OCI-LY1 (cell line): ENCODE measurements around the gene GNAS-AS1.

Source experiments
- H2AFZ ChIP-seq: fragments of 200-600 bp; sonication (generic), shearing (Covaris generic); 2 replicates; pipeline ENCODE4 v1.6.0; 2014; ENCODE audit warnings: antibody characterized with exemption, mild to moderate bottlenecking, low read length
- H3F3A ChIP-seq: fragments of 200-600 bp; sonication (generic), shearing (Covaris generic); 2 replicates; pipeline ENCODE4 v1.6.0; 2014; ENCODE audit warnings: mild to moderate bottlenecking, antibody characterized with exemption, low read length, moderate library complexity; ENCODE audit not compliant: insufficient read depth
- H3K27ac ChIP-seq: fragments of 200-600 bp; sonication (generic); 2 replicates; pipeline ENCODE4 v1.5.1; 2014; ENCODE audit warnings: low read length, mixed run types, mild to moderate bottlenecking, low read depth; ENCODE audit not compliant: poor library complexity, severe bottlenecking
- H3K27me3 ChIP-seq: fragments of 200-600 bp; sonication (generic); 2 replicates; pipeline ENCODE4 v1.6.0; 2014; ENCODE audit warnings: antibody characterized with exemption, mild to moderate bottlenecking, low read length, moderate library complexity; ENCODE audit not compliant: insufficient read depth
- H3K36me3 ChIP-seq: fragments of 200-600 bp; sonication (generic); 2 replicates; pipeline ENCODE4 v1.6.1; 2014; ENCODE audit warnings: mild to moderate bottlenecking, antibody characterized with exemption, low read length, moderate library complexity, mixed read lengths; ENCODE audit not compliant: insufficient read depth
- H3K4me1 ChIP-seq: fragments of 200-600 bp; sonication (generic); 2 replicates; pipeline ENCODE4 v1.5.1; 2014; ENCODE audit warnings: mild to moderate bottlenecking, low read length, moderate library complexity; ENCODE audit not compliant: insufficient read depth, severe bottlenecking
- H3K4me2 ChIP-seq: fragments of 200-600 bp; sonication (generic), shearing (Covaris generic); 2 replicates; pipeline ENCODE4 v1.6.1; 2014; ENCODE audit warnings: low read length
- H3K4me3 ChIP-seq: fragments of 200-600 bp; sonication (generic); 2 replicates; pipeline ENCODE4 v1.5.1; 2014; ENCODE audit warnings: low read length, low read depth, mild to moderate bottlenecking, mixed read lengths; ENCODE audit not compliant: poor library complexity, severe bottlenecking
- H3K79me2 ChIP-seq: fragments of 200-600 bp; shearing (Covaris generic); 2 replicates; pipeline ENCODE4 v1.6.1; 2016; ENCODE audit warnings: mixed run types, low read length, mixed read lengths; ENCODE audit not compliant: insufficient read depth
- H3K9ac ChIP-seq: fragments of 200-600 bp; sonication (generic), shearing (Covaris generic); 2 replicates; pipeline ENCODE4 v1.6.1; 2014; ENCODE audit warnings: mild to moderate bottlenecking, low read length, mixed read lengths
- H3K9me2 ChIP-seq: fragments of 200-600 bp; sonication (generic), shearing (Covaris generic); 2 replicates; pipeline ENCODE4 v1.6.1; 2014; ENCODE audit warnings: low read depth, mild to moderate bottlenecking, low read length, mixed read lengths
- H3K9me3 ChIP-seq: fragments of 200-600 bp; shearing (Covaris generic); 2 replicates; pipeline ENCODE4 v1.6.1; 2014; ENCODE audit warnings: low read length, mixed read lengths
- H4K20me1 ChIP-seq: fragments of 200-600 bp; sonication (generic), shearing (Covaris generic); 2 replicates; pipeline ENCODE4 v1.6.0; 2016; ENCODE audit warnings: mild to moderate bottlenecking, low read length; ENCODE audit not compliant: insufficient read depth
- EZH2 ChIP-seq: fragments of 200-600 bp; sonication (generic), shearing (Covaris generic); IDR thresholded peaks from 2 replicates; pipeline ENCODE4 v1.8.0; 2017; ENCODE audit warnings: borderline replicate concordance, mixed run types, mild to moderate bottlenecking, antibody characterized with exemption, low read length, moderate library complexity, mixed read lengths
- TF ChIP-seq, protein P1 (sequence below): fragments of 200-600 bp; sonication (generic), shearing (Covaris generic); IDR thresholded peaks from 2 replicates; pipeline ENCODE4 v1.5.1; 2017; ENCODE audit warnings: mild to moderate bottlenecking, antibody characterized with exemption, low read length, moderate library complexity, mixed read lengths

GNAS-AS1 gene

DNA sequence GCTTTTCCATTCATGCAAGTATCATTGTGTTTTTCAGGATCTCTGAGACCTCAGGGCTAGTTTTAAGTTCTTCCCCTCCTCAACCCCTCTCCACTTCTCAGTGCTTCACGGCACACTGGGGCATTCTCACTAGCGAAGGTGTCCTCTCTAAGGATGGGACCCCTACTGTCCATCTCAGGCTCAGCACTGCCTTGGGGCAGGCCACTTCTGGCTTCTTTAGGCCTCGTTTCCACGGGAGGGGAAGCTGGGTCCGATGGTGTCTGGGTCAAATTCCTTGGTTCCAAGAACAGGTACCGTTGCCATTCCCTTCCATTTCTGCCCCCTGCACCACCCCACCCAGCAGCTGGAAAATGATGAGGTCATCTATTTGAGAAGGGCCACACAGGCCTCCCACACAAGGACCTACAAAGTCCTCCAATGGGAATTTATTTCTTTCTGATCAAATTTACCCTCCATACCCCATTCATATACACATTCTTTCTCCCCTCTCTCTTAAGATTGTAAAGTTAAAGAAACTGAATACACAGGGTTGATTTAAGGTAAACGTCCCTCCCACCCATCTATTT, 19.0 kb upstream of the GNAS-AS1 start:
- H3K4me3 ChIP-seq, result no peak overlapping the region
- no peak overlapping the region for H3K4me2 ChIP-seq
- no peak for TF ChIP-seq EZH2
- TF ChIP-seq, protein P1, sequence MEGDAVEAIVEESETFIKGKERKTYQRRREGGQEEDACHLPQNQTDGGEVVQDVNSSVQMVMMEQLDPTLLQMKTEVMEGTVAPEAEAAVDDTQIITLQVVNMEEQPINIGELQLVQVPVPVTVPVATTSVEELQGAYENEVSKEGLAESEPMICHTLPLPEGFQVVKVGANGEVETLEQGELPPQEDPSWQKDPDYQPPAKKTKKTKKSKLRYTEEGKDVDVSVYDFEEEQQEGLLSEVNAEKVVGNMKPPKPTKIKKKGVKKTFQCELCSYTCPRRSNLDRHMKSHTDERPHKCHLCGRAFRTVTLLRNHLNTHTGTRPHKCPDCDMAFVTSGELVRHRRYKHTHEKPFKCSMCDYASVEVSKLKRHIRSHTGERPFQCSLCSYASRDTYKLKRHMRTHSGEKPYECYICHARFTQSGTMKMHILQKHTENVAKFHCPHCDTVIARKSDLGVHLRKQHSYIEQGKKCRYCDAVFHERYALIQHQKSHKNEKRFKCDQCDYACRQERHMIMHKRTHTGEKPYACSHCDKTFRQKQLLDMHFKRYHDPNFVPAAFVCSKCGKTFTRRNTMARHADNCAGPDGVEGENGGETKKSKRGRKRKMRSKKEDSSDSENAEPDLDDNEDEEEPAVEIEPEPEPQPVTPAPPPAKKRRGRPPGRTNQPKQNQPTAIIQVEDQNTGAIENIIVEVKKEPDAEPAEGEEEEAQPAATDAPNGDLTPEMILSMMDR, result no peak

DNA sequence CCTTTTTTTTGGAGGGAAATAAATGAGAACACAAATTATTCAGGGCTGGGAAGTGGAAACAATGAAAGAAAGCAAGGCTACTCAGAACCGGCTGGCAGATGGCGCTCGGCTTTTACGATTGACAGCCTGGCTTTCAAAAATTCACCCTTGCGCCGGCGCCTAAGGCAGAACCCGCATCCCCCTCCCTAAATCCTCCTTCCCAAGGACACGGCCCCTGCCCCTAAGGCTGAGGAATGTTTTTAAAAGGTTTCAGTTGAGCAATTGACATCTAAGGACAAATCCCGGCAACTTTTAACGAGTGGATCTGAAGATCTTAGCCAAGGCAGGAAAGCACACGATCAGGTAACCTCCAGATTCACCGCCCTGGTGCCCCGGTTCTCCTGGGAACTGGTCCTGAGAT, 18.1 kb upstream of the GNAS-AS1 start:
- no peaks in the 10 kb centered on the region for H3F3A ChIP-seq
- H3K4me3 ChIP-seq, result no peak overlapping the region
- H3K4me2 ChIP-seq, result no peak overlapping the region
- no peak overlapping the region for H2AFZ ChIP-seq
- H3K27me3 ChIP-seq, result no peaks in the 10 kb centered on the region
- H3K36me3 ChIP-seq, result no peaks in the 10 kb centered on the region
- H3K9ac ChIP-seq, result no peak overlapping the region
- no peaks in the 10 kb centered on the region for H3K4me1 ChIP-seq
- no peak overlapping the region for H3K27ac ChIP-seq
- H4K20me1 ChIP-seq, result no peaks in the 10 kb centered on the region
- no peaks in the 10 kb centered on the region for H3K9me3 ChIP-seq
- TF ChIP-seq, protein P1, result peak; percentile 60
- no peak for TF ChIP-seq EZH2
- H3K79me2 ChIP-seq, result no peaks in the 10 kb centered on the region
- H3K9me2 ChIP-seq, result no peaks in the 10 kb centered on the region

More for the DNA sequence above, 19.0 kb upstream of the GNAS-AS1 start:
- H3K9me2 ChIP-seq, result no peaks in the 10 kb centered on the region
- no peaks in the 10 kb centered on the region for H4K20me1 ChIP-seq
- no peaks in the 10 kb centered on the region for H3F3A ChIP-seq
- no peaks in the 10 kb centered on the region for H3K9me3 ChIP-seq
- no peak overlapping the region for H3K27ac ChIP-seq
- no peaks in the 10 kb centered on the region for H3K27me3 ChIP-seq
- no peaks in the 10 kb centered on the region for H3K4me1 ChIP-seq
- H3K79me2 ChIP-seq, result no peaks in the 10 kb centered on the region
- no peak overlapping the region for H3K9ac ChIP-seq
- H2AFZ ChIP-seq, result no peak overlapping the region
- H3K36me3 ChIP-seq, result no peaks in the 10 kb centered on the region

DNA sequence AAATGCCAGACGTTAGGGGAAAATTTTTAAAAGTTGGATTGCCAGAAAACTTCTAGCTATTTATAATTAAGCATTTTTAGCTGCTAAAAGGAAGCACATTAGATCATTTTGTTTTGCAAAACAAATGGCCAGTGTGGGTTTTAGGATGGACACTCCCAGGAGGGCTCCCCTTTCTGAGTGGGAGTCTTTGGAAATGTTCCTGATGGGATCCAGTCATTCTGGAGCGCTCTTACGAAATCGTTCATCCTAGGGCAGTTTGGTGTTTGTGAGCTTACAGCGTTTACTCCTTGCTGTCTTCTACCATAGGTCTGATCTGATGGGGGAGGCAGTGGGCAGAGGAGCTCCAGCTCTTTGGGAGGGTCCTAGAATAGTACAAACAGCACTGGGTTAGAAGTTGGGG, 16.5 kb upstream of the GNAS-AS1 start:
- Histone ChIP-seq H3F3A (no peaks in the 10 kb centered on the region), H3K4me1 (no peaks in the 10 kb centered on the region), H3K4me3 (no peak overlapping the region), H3K36me3 (no peaks in the 10 kb centered on the region), H3K9ac (no peak overlapping the region), H3K9me2 (no peaks in the 10 kb centered on the region), H2AFZ (no peak overlapping the region), H3K27me3 (no peaks in the 10 kb centered on the region), H3K27ac (no peak overlapping the region), H3K9me3 (no peaks in the 10 kb centered on the region), H4K20me1 (no peaks in the 10 kb centered on the region), H3K79me2 (no peaks in the 10 kb centered on the region), H3K4me2 (no peak overlapping the region)
- no peak for TF ChIP-seq EZH2
- TF ChIP-seq, protein P1, result no peak
